ENCODE results near the gene MLLT10. TPM values are rescaled to one million over a fixed set of nuclear protein-coding genes. Genes with fewer than 3 reads are reported as not detected.

MLLT10 gene
- total RNA-seq, 1 donor from 2014 or later = 50.9 TPM

- peak overlapping the region; percentile 5 for H3K27ac Mint-ChIP-seq (ENCODE audit: unreplicated experiment)
- H3K4me1 Mint-ChIP-seq (ENCODE audit: low read depth, unreplicated experiment) = peaks cover 23% of the 10 kb centered on the region
- DNase-seq = no peak
- H3K36me3 Mint-ChIP-seq (ENCODE audit: unreplicated experiment) = no peaks in the 10 kb centered on the region
- no peak for TF ChIP-seq CTCF (IDR thresholded peaks at IDR 0.05; ENCODE audit: partially characterized antibody, unreplicated experiment)
- H3K27me3 Mint-ChIP-seq (ENCODE audit: unreplicated experiment) = no peaks in the 10 kb centered on the region
- no peak overlapping the region for H3K4me3 Mint-ChIP-seq (ENCODE audit: unreplicated experiment)
- H3K9me3 Mint-ChIP-seq (ENCODE audit: unreplicated experiment) = no peaks in the 10 kb centered on the region
Observed at GRCh38 chr10:21726601-21727225, 192.7 kb downstream of the MLLT10 start.

GRCh38 chr10:21727452-21728168 lies 193.6 kb downstream of the MLLT10 start:
- no peak overlapping the region for H3K4me3 Mint-ChIP-seq (ENCODE audit: unreplicated experiment)
- no peak for DNase-seq
- H3K36me3 Mint-ChIP-seq (ENCODE audit: unreplicated experiment) = no peaks in the 10 kb centered on the region
- H3K27ac Mint-ChIP-seq (ENCODE audit: unreplicated experiment) = no peak overlapping the region
- TF ChIP-seq CTCF (IDR thresholded peaks at IDR 0.05; ENCODE audit: partially characterized antibody, unreplicated experiment) = no peak
- H3K27me3 Mint-ChIP-seq (ENCODE audit: unreplicated experiment) = no peaks in the 10 kb centered on the region
- no peaks in the 10 kb centered on the region for H3K9me3 Mint-ChIP-seq (ENCODE audit: unreplicated experiment)
- peaks cover 23% of the 10 kb centered on the region for H3K4me1 Mint-ChIP-seq (ENCODE audit: low read depth, unreplicated experiment)

GRCh38 chr10:21728618-21729017 lies 194.6 kb downstream of the MLLT10 start:
- Mint-ChIP-seq H3K9me3 (ENCODE audit: unreplicated experiment) (no peaks in the 10 kb centered on the region), H3K27ac (ENCODE audit: unreplicated experiment) (no peak overlapping the region), H3K36me3 (ENCODE audit: unreplicated experiment) (no peaks in the 10 kb centered on the region), H3K27me3 (ENCODE audit: unreplicated experiment) (no peaks in the 10 kb centered on the region), H3K4me3 (ENCODE audit: unreplicated experiment) (no peak overlapping the region), H3K4me1 (ENCODE audit: low read depth, unreplicated experiment) (peaks cover 21% of the 10 kb centered on the region)
- DNase-seq = no peak
- no peak for TF ChIP-seq CTCF (IDR thresholded peaks at IDR 0.05; ENCODE audit: partially characterized antibody, unreplicated experiment)

GRCh38 chr10:21732067-21732772 lies 198.2 kb downstream of the MLLT10 start:
- DNase-seq = peak; percentile 76
- no peaks in the 10 kb centered on the region for H3K36me3 Mint-ChIP-seq (ENCODE audit: unreplicated experiment)
- no peaks in the 10 kb centered on the region for H3K27me3 Mint-ChIP-seq (ENCODE audit: unreplicated experiment)
- H3K4me1 Mint-ChIP-seq (ENCODE audit: low read depth, unreplicated experiment) = peaks cover 8% of the 10 kb centered on the region
- peak overlapping the region; percentile 68 for H3K27ac Mint-ChIP-seq (ENCODE audit: unreplicated experiment)
- peaks cover 7% of the 10 kb centered on the region for H3K9me3 Mint-ChIP-seq (ENCODE audit: unreplicated experiment)
- H3K4me3 Mint-ChIP-seq (ENCODE audit: unreplicated experiment) = no peak overlapping the region
- peak; percentile 75 for TF ChIP-seq CTCF (IDR thresholded peaks at IDR 0.05; ENCODE audit: partially characterized antibody, unreplicated experiment)
